Jurkat, Clone E6-1 (cell line): ENCODE data around the gene FBXL19.

Experiments used
- DNase-seq: peaks from one replicate; pipeline ENCODE4 v3.0.0-alpha.2; 2011; ENCODE audit warnings: low read depth, low spot score
- H3K4me3 ChIP-seq: 2 replicates; pipeline ENCODE4 v1.5.1; 2011; ENCODE audit warnings: mild to moderate bottlenecking, low read length, control low read depth, moderate library complexity

The FBXL19 gene

DNA sequence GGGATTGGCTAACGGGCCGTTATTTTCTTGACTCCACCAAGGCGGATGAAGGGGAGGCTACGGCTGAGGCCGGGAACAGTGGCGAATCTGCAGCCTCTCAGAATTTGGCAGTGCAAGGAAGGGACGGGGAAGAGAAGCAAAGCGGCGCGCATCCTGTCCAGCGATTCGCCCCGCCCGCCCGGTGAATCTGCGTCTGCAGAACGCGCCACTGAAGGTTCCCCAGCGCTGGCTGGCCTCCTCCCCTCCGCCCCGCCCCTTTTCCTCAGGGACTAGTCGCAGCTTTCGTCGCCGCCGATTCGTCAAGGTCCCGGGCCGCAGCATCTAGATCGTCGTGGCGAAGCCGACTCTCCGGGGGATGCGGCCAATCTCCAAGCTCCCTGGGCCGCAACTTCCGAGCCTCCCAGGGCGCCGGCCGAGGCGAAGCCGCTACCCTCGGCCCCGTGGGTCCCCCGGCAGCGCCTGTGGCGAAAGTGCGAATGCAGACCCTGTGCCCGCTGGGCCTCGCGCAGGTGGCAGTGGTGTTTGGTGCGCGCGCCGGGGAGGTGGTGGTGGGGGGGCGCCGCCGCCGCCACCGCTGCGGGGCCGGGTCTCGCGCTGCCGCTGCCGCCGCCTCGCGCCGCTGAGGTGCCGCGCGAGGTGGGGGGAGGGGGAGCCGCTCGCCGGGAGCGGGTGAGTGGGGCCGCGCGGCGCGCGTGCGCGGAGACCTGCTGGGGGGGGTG lies 34.2 kb downstream of the FBXL19 start, which contains the start of gene SETD1A:
SETD1A (plus strand) TSS at position 299 of the 719 bp plus-strand sequence. CDS start 978 bp downstream, outside the sequence.
- DNase-seq: peak; percentile 94
- H3K4me3 ChIP-seq: peak within 1 kb of the TSS; percentile 93

DNA sequence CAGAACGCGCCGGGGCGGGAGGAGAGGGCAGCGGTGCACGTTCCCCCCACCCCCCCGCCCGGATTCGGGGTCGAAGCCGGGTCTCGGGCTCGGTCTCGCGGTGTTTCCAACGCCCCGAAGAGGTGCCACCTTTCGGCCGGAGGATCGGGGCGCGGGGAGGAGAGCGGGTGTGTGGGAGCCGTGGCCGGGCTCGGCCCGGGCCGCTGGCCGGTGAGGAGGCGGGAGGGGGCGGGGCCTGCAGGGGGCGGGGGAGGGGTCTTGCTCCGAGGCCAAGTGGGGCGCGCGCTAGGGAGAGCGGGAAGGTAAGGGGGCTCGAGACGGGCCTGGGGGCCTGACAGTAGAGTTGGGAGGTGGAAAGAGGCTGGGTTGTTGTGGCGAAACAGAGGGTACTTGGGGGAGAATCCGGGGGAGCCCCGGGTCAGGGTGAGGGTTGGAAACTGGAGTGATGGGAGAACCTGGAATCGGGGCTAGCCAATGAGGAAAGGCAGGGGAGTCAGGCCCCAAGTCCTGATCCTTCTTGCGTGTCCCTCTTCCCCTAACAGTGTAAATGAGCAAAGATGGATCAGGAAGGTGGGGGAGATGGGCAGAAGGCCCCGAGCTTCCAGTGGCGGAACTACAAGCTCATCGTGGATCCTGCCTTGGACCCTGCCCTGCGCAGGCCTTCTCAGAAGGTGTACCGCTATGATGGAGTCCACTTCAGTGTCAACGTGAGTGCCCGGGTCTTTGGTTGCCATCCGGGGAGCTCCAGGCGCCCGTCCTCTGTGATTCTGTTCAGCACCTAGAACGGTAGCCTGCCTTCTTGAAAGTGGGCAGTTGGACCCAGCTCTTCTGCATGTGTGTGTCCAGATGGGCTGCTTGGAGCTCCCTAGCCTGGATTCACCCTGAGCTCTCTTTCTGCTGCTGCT lies 35.1 kb downstream of the FBXL19 start:
- peak overlapping the region; percentile 93 for H3K4me3 ChIP-seq

DNA sequence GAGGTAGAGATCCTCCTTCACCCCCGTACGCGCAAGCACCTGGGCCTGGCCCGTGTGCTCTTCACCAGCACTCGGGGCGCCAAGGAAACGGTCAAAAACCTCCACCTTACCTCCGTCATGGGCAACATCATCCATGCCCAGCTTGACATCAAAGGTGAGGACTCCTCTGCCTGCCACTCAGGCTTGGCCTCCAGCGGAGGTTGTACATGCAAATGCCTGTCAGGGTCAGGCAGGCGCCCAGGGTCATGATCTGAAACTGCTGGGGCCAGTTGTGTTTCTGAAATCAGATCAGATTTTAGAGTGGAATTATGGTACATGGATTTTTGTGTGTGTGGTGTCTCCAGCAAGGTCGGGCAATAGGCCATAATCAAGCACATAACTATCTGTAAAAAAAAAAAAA lies 38.0 kb downstream of the FBXL19 start:
- H3K4me3 ChIP-seq: no peak overlapping the region
- DNase-seq: no peak

More for the DNA sequence above, 35.1 kb downstream of the FBXL19 start:
- no peak for DNase-seq

DNA sequence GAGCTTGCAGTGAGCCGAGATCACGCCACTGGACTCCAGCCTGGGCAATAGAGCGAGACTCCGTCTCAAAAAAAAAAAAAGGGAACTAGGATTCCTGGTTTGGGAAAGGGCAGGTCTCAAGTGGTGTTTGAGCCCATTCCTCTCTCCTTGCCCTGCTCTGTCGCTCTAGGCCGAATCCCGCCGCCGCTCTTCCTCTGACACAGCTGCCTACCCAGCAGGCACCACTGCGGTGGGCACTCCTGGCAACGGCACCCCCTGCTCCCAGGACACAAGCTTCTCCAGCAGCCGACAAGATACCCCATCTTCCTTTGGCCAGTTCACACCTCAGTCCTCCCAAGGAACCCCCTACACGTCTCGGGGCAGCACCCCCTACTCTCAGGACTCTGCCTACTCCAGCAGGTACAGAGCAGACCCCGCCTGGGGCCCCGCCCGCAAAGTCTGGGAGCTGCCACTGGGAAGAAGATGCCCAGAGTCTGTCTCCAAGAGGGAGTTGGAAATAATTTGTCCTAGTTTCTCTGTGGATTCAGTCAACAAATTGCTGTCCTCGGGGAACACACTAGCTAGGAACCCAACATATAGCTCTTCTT lies 40.6 kb downstream of the FBXL19 start:
- DNase-seq: no peak
- no peak overlapping the region for H3K4me3 ChIP-seq

DNA sequence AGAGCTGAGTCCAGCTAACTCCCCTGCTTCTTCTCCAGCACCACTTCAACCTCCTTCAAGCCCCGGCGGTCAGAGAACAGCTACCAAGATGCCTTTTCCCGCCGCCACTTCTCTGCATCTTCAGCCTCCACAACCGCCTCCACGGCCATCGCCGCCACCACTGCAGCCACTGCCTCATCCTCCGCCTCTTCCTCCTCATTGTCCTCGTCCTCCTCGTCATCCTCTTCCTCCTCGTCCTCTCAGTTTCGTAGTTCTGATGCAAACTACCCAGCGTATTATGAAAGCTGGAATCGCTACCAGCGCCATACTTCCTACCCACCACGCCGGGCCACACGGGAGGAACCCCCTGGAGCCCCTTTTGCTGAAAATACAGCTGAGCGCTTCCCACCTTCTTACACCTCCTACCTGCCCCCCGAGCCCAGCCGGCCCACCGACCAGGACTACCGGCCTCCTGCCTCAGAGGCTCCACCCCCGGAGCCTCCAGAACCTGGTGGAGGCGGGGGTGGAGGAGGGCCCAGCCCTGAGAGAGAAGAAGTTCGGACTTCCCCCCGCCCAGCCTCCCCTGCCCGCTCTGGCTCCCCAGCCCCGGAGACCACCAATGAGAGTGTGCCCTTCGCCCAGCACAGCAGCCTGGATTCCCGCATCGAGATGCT lies 41.3 kb downstream of the FBXL19 start:
- H3K4me3 ChIP-seq: no peak overlapping the region
- DNase-seq: no peak

DNA sequence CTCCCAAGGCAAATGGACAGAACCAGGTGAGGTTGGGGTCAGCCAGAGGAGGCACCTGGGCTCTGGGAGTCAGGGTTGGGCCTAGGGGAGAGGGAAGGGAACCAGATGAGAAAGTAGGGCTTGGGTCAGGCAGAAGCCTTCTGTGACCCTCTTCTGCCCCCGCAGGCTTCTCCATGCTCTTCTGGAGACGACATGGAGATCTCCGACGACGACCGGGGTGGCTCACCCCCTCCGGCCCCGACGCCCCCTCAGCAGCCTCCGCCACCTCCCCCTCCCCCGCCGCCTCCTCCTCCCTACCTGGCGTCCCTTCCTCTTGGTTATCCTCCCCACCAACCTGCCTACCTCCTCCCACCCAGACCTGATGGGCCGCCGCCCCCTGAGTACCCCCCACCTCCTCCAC lies 42.1 kb downstream of the FBXL19 start:
- no peak for DNase-seq
- no peak overlapping the region for H3K4me3 ChIP-seq

DNA sequence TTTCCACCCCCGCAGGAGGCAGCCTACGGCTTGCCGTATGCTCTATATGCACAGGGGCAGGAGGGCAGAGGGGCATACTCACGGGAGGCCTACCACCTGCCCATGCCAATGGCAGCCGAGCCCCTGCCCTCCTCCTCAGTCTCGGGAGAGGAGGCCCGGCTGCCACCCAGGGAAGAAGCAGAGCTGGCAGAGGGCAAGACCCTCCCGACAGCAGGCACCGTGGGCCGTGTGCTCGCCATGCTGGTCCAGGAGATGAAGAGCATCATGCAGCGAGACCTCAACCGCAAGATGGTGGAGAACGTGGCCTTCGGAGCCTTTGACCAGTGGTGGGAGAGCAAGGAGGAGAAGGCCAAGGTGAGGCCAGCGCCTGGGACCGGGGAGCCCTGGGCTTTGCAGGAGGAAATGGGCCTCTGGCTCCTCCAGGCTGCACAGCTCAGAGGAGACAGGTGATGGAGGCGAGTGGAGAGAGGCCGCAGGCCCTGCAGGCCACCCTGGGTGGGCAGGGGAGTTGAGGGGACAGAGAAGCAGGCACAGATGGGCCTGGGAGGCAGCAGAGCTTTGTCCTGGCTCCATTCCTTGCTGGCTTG lies 42.8 kb downstream of the FBXL19 start:
- DNase-seq: no peak
- H3K4me3 ChIP-seq: no peak overlapping the region

DNA sequence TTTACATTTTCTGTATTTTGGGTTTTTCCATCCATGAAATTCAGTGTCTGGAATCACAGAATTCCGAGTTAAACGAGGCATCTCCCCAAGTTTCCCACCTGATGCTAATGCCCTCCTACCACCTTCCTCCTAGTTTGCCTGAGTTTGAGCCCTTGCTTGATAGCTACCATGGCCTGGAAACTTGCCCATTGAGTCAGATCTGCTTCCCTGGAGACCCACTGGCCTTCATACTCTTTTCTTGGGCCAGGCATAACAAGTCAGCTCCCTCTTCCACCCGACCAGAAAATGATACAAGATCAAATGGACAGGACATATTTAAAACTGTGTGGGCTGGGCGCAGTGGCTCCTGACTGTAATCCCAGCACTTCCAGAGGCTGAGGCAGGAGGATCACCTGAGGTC lies 44.4 kb downstream of the FBXL19 start:
- H3K4me3 ChIP-seq: no peak overlapping the region
- no peak for DNase-seq

DNA sequence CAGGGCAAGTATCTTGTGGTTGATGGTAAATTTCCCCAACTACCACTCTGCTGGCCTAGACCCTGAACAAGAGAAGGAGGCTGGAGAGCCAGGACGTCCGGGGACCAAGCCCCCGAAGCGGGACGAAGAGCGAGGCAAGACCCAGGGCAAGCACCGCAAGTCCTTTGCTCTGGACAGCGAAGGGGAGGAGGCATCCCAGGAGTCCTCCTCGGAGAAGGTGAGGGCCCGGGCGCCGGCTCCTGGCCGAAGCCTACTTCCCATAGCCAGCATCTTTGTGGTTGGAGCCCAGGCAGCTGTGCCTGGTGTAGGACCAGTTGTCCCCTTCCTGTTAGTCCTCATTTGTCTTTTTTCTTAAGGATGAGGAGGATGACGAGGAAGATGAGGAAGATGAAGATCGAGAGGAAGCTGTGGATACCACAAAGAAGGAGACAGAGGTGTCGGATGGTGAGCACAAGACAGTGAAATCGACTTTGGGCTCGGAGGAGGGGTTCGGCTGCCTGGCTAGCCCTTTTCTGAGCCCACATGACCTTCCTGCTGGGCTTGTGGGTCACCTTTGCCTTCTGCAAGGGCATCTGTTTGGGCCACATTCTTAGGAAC lies 46.0 kb downstream of the FBXL19 start:
- no peak overlapping the region for H3K4me3 ChIP-seq
- no peak for DNase-seq

DNA sequence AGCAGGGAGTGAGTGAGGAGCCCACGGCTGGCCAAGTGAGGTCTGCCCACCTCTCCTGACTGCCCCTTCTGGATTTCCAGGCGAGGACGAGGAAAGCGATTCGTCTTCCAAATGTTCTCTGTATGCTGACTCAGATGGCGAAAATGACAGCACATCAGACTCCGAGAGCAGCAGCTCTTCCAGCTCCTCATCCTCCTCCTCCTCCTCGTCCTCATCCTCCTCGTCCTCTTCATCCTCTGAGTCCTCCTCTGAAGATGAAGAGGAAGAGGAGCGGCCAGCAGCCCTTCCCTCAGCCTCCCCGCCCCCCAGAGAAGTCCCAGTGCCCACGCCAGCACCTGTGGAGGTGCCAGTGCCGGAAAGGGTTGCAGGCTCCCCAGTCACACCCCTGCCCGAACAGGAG lies 47.9 kb downstream of the FBXL19 start:
- no peak for DNase-seq
- no peak overlapping the region for H3K4me3 ChIP-seq

DNA sequence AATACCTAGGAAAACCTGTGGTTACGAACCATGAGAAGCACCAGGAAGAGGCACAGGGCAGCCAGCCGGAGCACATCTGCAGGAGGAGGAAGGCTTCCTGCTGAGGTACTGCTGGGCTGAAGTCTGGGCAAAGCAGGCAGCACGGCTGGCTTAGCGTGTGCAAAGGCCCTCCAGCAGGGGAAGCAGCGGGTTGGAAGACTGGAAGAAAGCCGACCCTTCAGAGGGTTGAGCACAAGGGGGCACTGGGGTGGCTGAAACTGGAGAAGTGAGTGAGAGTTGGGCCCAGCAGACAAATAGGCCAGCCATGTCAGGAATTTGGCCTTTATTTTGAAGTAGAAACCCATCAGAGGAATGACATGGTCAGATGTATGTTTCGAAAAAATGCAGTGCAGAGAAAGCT lies 49.5 kb downstream of the FBXL19 start:
- no peak for DNase-seq

DNA sequence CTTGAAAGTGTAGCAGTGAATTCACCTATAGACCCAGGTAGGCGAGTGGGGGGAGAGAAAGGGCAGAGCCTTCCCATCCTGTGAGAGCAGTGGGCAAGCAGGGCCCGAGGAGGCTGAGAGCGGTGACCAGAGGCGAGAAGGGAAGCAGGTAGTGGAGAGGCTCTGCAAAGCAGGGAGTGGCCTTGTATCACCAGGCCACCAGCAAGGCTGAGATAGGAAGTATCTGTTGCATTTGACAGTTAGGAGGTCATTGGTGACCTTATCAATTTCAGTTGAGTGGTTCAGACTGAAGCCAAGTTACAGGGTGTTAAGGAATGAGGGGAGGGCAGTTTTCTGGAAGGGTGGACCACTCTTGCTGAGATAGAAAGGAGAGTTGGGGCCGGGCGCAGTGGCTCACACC lies 51.0 kb downstream of the FBXL19 start:
- no peak for DNase-seq
- no peak overlapping the region for H3K4me3 ChIP-seq

More for the DNA sequence above, 49.5 kb downstream of the FBXL19 start:
- H3K4me3 ChIP-seq: no peak overlapping the region

DNA sequence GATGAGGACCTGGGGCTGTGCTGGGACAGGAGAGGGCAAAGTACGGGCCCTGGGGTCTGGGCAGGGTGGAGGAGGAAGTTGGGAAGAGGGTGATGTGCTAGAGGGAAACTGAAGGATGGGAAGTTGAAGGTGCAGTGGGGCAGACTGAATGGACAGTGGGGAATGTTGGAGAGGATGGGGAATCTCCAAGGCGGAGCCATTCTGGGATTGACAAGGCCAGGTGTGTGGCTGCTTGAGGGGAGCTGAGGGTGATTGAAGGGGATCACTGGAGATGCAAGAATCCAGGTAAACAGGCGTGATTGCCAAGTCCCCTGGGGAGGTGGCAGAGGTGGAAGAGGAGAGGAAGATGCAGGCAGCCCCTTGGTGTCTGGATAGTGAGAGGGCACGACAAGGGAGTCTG lies 53.1 kb downstream of the FBXL19 start:
- no peak overlapping the region for H3K4me3 ChIP-seq
- DNase-seq: no peak

DNA sequence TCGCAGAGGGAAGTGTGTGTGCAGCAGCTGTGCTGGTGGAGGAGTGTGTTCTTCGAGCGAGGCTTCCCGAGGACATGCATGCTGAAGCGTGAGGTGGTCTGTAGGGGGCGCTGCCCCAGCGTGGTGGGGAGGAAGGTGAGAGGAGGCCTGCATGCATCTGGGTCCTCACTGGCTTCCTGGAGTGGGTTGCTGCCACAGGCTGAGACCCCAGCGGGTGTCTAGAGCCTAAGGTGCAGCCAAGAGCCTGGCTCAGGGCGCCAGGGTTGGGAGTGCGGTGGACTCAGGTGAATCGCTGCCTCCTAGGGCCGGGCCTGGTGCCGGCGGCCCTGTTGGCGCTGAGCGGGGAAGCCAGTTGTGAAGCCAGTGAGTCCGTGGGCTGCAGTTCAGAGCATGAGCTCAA lies 54.1 kb downstream of the FBXL19 start:
- no peak for DNase-seq

DNA sequence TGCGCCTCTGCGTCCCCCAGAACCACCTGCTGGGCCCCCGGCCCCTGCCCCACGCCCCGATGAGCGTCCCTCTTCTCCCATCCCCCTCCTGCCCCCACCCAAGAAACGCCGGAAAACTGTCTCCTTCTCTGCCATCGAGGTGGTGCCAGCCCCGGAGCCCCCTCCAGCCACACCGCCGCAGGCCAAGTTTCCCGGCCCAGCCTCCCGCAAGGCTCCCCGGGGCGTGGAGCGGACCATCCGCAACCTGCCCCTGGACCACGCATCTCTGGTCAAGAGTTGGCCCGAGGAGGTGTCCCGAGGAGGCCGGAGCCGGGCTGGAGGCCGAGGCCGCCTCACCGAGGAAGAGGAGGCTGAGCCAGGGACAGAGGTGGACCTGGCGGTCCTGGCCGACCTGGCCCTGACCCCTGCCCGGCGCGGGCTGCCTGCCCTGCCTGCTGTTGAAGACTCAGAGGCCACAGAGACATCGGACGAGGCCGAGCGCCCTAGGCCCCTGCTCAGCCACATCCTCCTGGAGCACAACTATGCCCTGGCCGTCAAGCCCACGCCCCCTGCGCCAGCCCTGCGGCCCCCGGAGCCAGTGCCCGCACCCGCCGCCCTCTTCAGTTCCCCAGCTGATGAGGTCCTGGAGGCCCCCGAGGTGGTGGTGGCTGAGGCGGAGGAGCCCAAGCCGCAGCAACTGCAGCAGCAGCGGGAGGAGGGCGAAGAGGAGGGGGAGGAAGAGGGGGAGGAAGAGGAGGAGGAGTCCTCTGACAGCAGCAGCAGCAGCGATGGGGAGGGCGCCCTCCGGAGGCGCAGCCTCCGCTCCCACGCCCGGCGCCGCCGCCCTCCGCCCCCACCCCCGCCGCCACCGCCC lies 56.0 kb downstream of the FBXL19 start:
- no peak for DNase-seq
- no peak overlapping the region for H3K4me3 ChIP-seq

More for the DNA sequence above, 54.1 kb downstream of the FBXL19 start:
- H3K4me3 ChIP-seq: no peak overlapping the region

DNA sequence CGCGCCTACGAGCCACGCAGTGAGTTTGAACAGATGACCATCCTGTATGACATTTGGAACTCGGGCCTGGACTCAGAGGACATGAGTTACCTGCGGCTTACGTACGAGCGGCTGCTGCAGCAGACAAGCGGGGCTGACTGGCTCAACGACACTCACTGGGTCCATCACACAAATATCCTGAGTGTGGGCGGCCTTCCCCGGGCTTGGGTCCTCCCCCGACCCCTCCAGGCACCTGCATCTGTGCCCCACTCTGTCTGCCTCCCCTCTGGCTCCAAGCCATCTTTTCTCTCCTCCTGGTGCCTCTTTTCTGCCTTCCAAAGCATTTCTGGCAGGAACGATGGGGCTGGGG lies 56.6 kb downstream of the FBXL19 start:
- no peak overlapping the region for H3K4me3 ChIP-seq
- DNase-seq: no peak

DNA sequence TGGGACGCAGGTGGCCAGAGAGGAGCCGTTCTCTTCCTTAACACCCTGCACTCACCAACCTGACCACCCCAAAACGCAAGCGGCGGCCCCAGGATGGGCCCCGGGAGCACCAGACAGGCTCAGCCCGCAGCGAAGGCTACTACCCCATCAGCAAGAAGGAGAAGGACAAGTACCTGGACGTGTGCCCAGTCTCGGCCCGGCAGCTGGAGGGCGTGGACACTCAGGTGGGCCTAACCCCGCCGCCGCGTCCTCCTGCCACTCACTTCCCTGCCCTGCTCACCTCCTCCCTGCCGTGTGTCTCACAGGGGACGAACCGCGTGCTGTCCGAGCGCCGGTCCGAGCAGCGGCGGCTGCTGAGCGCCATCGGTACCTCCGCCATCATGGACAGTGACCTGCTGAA lies 57.1 kb downstream of the FBXL19 start:
- DNase-seq: no peak
- H3K4me3 ChIP-seq: no peak overlapping the region

DNA sequence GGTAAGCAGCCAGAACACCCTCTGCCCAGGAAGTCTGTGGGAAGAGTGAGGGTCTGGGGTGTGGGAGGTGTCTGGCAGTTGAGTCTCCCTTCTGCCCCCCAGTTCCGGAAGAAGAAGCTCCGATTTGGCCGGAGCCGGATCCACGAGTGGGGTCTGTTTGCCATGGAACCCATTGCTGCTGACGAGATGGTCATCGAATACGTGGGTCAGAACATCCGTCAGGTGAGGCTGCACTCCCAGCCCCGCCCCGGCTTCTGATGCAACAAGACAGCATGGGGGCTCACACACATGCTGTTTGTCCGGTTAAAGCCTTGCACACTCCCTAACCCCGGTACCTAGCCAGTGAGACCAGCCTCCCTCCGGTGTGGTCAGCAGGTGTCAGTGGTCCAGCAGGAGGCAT lies 57.6 kb downstream of the FBXL19 start:
- DNase-seq: no peak
- H3K4me3 ChIP-seq: no peak overlapping the region
